Cardiac septum (tissue), 1 donor: ENCODE data around the gene DDA1. TPM values are rescaled to one million over a fixed set of nuclear protein-coding genes. Genes with fewer than 3 reads are reported as not detected.
"Not testable (repeated sequence)": the region's sequence is repeated elsewhere in the genome, so short reads cannot be mapped to it uniquely, and the experiment has no call there.

Source experiments
- DNase-seq: peaks from one replicate; pipeline ENCODE4 v3.0.0-alpha.2; 2020; ENCODE audit warnings: low spot score
- intact Hi-C: fragments of 100-400 bp; cut with DNase I; formaldehyde crosslinking; loops from one replicate; pipeline ENCODE4 v1.14.0; 2022
- total RNA-seq: library from RNA; stranded (reverse); fragmentation: NEBNext Ultra II Directional; extraction: Animal tissue kit (Norgen Biotek cat#: 25700); gene quantifications from one replicate; pipeline ENCODE4 v1.2.1, GENCODE V29; 2021
- donor health status: DM: no; HTN: no; CAD: no.

DDA1 gene
- total RNA-seq, 1 donor from 2014 or later: 38.8 TPM

DNA sequence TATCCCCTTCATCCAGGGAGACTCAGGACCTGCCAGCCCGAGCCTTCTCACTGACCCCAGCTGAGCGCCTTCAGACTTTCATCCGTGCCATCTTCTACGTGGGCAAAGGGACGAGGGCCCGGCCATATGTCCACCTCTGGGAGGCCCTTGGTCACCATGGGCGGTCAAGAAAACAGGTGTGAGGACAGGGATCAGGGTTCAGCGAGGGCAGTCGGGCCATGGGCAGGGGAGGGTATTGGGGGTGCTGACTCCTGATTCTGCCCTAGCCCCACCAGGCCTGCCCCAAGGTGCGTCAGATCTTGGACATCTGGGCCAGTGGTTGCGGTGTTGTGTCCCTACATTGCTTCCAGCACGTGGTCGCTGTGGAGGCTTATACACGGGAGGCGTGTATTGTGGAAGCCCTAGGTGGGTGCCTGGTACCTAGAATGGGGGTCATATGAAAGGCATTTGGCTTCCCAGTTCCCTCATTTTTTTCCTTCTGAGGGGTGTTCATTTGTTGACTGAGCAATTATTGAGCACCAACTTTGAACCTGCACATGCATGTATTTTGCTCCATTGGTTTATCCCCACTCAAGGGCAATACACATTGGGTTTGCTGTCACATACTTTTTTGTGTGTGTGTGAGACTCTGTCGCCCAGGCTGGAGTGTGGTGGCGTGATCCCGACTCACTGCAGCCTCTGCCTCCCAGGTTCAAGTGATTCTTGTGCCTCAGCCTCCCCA is 23.8 kb upstream of the DDA1 start:
- DNase-seq: no peak
- intact Hi-C loops: no loop called here

DNA sequence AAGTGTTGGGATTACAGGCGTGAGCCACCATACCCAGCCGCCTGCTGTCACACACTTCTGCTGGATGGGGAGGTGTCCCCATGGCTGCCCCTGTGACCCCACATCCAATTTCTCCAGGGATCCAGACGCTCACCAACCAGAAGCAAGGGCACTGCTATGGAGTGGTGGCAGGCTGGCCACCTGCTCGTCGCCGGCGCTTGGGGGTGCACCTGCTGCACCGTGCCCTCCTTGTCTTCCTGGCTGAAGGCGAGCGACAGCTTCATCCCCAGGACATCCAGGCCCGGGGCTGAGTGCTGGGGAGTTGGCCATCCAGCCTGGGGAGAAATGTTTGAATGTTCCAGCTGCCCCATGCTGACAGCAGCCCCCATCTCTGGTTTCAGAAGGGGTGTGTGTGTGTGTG is 23.1 kb upstream of the DDA1 start:
- intact Hi-C loops: no loop called here

DNA sequence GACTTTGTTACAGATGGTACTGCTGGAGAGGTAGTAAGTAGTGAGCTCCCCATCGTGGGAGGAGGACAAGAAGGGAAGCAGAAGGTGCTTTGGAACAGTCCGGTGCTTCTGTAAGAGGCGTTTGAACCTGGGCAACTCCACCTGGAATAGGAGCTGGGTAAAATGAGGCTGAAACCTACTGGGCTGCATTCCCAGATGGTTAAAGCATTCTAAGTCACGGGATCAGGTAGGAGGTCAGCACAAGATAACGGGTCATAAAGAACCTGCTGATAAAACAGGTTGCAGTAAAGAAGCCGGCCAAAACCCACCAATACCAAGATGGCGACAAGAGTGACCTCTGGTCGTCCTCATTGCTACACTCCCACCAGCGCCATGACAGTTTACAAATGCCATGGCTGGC is 22.6 kb upstream of the DDA1 start:
- intact Hi-C loops: no loop called here
- no peak for DNase-seq

More for the DNA sequence above, 23.1 kb upstream of the DDA1 start:
- no peak for DNase-seq

DNA sequence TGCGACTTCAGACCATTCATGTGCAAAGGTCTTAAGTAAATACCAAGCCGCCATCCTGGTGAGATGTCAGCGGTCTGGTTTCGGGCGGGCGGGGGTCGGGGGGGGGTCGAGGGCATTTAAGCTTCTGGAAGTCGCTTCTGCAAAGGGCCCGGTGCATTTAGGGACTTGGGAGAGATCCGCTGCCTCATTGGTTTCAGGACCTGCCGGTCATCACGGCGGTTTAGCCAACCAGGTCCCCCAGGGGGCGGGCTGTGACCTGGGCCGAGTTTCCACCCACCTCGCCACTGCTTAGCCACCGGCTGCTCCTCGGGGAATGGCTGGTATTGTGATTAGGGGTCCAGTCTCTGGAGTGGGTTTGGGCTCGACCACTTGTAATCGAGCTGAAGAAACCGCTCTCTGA is 19.9 kb upstream of the DDA1 start:
- intact Hi-C loops: no loop called here
- peak; percentile 88 for DNase-seq

DNA sequence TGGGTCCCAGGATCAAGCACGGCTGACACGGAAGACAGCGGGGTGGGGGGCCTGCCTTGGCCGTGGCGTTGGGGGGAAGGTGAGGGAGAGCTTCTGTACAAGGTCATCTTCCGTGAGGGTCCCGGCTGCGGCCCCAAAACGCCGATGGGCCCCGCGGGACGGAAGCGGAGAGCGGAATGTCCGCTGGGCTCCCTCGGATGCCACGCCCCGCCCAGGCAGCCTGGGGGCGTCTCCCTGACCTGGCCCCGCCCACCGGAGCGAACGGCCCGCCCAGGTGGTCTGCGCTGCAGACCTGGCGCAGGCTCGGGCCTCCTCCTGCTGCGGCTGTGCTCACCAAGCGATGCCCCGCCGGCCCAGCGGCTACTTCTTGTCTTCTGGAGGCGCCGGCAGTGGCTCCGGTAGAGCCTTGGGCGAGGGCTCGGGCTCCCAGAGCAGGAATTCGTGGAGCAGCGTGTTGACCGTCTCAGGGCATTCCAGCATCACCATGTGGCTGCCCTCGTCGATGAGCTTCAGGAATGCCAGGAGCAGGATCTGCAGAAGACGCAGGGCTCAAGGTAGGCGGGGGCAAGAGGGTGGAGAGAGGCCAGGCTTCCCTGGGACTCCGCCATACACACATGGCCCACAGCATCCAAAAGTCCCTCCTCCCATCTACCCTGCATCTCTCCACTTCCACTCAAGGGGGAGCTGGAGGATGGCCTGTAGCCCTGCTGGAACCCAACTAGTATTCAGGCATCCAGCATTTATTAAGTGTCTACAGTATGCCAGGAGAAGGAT is 16.9 kb upstream of the DDA1 start:
- intact Hi-C loops: loop anchor here (1.0 kb wide), 1 partner anchor 94 kb away; no protein-coding TSS in a partner anchor
- DNase-seq: peak; percentile 82

DNA sequence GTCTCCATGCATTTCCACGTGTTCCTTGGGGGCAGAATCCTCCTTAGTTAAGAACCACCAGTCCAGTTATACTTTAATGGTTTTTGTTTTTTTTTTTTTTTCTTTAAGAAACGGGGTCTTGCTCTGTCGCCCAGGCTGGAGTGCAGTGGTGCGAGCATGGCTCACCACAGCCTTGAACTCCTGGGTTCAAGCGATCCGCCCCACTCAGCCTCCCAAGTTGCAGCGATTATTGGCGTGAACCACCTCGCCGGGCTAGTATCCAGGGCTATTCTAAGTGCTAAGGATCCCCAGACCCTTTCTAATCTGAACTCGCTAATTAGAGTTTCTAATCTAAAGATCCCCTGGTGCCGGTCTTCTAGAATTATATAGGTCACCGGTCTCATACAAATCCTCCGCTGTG is 15.8 kb upstream of the DDA1 start:
- intact Hi-C loops: no loop called here
- no peak for DNase-seq

DNA sequence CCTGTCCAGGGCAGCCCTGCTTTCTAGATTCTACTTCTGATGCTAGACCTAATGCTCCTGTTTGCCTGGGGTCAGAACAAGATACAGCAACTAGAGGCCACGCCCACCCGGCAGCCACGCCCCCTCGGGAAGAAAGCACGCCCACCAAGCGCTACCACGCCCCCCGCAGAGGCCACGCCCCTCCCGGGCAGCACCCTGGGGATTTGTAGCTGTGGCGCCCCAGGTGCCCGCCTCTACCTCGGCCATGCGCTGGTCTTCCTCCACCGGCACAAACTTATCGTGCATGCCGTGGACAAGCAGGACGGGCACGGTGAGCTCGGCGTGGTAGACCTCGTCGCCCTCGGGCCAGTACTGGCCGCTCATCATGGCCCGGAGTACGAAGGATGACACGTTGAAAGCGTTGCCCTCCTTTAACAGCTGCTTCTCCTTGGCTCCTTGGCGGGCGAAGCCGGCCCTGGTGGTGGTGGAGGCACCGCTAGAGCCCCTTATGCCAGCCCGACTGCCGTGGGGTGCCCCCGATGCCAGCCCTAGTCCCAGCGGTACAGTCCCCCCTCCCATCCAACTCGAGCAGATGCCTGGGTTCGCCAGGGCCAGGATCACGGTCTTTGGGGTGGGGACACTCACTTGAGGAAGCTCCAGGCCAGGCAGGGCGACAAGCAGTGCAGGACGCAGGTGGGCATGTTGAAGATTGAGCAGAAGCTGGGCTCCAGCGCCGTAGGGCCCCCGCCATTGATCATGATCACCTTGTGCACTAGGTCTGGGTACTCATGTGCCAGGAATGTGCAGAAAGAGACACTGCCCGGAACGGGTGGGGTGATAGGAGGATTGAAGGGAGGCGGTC is 15.1 kb upstream of the DDA1 start:
- no peak for DNase-seq

DNA sequence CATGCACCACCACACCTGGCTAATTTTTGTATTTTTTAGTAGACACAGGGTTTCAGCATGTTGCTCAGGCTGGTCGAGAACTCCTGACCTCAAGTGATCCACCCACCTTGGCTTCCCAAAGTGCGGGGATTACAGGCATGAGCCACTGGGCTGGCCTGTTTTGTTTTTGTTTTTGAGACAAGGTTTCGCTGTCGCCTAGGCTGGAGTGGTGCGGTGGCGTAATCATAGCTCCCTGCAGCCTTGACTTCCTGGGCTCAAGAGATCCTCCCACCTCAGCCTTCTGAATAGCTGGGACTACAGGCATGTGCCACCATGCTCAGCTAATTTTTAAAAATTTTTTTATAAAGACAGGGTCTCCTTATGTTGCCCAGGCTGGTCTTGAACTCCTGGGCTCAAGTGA is 13.8 kb upstream of the DDA1 start:
- intact Hi-C loops, DNase-seq: not testable (repeated sequence)

More for the DNA sequence above, 15.1 kb upstream of the DDA1 start:
- intact Hi-C loops: no loop called here

DNA sequence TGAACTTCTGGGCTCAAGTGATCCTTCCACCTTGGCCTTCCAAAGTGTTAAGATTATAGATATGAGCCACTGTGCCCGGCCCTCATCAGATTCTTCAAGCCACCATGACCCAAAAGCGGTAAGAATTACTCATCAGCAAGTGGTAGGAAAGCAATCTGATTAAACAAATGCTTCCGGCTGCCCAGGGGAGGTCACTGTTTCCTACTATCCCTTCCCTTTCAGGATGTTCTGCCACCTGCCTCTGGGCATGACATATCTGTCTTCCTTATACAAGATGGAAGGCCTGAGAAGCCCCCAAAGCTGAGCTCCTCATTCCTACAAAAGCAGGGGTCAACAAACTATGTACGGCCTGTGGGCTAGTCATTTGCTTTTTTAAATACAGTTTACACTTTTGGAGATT is 13.1 kb upstream of the DDA1 start:
- intact Hi-C loops: no loop called here

DNA sequence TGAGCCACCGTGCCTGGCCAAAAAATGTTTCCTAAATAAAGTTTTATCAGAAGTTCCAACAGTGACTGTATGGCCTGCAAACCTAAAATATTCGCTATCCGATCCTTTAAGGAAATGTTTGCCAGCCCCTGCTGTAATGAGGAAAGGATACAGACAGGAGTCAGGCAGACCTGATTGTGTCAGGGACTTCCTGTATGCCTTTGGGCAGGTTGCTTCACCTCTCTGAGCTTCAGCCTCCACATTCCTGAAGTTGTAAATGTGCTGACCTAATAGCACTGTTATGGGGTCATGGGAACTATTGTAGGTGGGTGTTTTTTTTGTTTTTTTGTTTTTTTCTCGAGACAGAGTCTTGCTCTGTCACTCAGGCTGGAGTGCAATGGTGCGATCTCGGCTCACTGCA is 12.4 kb upstream of the DDA1 start:
- no peak for DNase-seq
- intact Hi-C loops: no loop called here

More for the DNA sequence above, 13.1 kb upstream of the DDA1 start:
- no peak for DNase-seq

DNA sequence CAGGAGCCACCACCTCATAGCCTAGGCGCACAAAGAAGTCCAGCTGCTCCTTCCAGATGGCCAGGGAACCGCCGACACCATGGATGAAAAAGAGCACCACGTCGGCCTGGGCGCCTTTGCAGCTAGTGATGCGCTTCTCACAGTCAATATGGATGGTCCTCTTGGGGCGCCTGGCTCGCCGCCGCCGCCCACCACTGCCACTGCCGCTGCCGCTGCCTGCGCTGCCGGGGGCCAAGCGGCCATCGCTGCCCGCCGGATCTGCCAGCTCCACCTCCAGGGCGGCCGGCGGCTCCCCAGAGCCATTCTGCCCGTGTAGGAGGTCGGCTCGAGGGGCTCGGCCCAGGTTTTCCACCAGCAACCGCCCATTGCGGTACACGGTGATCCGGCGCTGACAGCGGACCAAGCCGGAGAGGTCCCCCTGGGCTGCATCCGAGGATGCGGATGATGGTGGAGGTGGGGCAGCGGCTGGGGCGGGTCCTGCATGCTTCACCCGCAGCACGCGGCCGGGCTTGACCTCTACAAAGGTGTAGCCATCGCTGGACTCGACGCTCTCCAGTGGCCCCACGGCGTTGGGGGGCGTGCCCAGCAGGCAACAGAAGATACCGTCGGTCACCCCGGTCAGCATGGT is 8.3 kb upstream of the DDA1 start:
- intact Hi-C loops: loop anchor here (5.0 kb wide), 1 partner anchor 36 kb away; the partner anchor contains the start of gene GTPBP3
- no peak for DNase-seq

DNA sequence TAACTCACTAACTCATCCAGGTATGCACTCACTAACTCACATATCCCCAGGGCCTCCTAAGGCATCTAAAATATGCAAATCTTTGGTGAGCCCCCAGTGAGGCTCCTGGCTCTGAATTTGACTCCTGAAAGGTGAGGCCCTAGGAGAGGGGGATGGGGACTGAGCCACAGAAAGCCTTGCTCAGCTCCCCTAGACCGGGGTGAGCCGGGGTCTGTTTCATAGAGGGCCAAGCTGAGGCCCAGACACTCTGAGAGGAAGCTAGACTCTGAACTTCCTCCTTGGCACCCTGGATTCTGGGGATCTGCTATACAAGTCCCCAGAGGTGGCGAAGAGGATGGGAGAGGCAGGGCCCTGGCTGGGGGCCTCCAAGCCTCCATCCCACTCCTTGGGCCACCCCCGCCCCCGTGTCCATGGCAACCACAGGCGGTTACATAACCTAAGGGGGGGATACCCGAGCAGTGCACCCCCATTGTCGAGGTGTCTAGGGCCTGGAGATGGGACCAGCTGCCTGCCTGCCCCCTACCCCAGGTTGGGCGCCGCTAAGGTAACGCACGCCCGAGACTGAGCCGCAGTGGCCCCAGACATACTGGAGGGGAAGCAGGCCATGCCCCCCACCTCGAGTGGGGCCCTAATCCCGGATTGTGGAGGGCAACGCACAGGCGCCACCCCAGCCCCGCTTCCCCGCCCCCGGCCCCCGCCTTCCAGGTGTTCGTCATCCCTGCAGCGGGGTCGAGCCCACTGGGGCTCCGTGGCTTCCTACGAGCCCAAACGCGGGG is 6.8 kb upstream of the DDA1 start:
- intact Hi-C loops: loop anchor here (5.0 kb wide), 1 partner anchor 35 kb away; the partner anchor contains the start of gene GTPBP3

DNA sequence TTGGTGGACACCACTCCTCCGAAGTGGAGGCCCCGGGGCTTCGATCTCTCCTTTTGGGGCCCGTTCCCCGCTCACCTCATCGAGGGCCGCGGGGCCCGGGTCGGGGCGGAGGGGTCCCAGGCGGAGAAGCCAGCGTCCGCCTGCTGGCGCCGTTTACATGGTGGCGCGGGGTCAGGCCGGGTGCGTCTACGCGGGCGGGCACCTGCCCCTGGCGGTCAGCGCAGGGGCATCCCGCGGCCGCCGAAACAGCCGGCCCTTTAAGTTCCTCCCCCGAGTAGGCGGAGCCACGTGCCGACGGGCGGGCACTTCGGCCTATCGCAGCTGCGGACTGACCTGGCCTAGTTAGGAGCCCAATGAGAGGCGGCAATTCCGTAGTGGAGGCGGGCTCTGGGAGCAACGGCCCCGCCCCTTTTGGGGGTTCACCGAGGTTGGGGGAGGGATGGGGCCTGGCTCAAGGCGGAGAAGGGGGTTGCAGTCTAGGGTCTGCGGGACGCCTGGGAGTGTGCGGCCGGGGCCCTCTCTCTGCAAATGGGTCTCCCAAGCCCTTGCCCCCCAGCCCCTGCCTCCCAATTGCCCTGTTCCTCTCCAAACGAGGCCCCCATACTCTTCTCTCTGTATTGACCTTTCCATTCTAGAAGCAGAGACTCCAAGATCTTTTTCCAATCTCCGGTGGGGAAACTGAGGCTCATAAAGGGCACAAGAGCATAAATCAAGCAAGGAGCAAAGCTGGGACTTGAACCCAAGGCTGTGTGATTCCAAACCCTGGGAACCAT is 6.0 kb upstream of the DDA1 start, which contains the start of gene ABHD8:
TSS of gene ABHD8 (minus strand) at position 259 of the 773 bp plus-strand sequence. CDS start 1,809 bp downstream, outside the sequence.
- intact Hi-C loops: loop anchor here (5.0 kb wide), 1 partner anchor 34 kb away; the partner anchor contains the start of gene GTPBP3
- DNase-seq: peak; percentile 99

More for the DNA sequence above, 6.8 kb upstream of the DDA1 start:
- no peak for DNase-seq

DNA sequence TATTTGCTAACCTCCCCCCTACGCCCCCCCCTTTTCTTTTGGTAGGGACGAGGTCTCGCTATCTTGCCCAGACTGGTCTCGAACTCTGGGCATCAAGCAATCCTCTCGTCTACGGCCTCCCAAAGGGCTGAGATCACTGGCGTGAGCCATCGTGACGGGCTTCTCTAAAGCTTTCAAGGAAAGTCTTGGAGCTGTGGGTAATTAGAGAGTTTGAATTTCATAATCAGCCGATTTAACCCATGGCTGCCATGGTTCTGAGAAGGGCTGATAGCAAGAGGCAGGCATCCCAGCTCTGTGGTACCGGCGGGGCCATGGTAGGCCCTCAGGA is 5.5 kb upstream of the DDA1 start:
- DNase-seq: no peak
- intact Hi-C loops: loop anchor here (5.0 kb wide), 1 partner anchor 33 kb away; the partner anchor contains the start of gene GTPBP3

DNA sequence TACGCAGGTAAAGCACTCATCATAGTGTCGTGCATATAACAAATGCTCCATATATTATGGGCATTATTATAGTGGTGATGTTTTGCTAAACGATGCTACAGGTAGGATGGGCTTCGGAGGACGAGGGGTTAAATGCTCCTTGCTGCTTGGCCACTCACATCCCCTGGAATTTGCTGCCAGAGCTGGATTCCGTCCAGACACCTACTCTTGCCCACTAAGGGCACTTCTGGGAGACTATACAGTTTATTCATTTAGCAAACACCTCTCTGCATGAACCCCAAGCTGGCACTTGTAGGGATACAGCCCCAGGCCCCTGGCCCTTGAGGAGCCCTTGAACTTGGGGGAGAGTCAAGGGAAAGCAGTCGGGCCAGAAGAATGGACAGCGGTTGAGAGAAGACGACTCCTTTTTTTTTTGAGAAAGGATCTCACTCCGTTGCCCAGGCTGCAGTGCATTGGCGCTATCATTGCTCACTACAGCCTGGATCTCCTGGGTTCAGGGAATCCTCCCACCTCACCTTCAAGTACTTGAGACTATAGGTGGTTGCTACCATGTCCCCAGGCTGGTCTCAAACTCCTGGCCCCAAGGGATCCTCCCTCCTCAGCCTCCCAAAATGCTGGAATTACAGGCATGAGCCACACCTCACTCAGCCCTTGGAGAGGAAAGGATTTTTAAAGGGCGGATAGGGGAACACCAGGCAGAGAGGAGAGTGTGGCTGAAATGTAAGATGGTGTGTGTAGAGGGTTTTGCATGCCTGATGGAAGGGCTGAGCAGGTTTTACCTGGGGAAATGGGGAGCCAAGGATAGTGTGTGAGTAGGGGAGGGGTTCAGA is 4.8 kb upstream of the DDA1 start:
- intact Hi-C loops: loop anchor here (5.0 kb wide), 1 partner anchor 33 kb away; the partner anchor contains the start of gene GTPBP3

DNA sequence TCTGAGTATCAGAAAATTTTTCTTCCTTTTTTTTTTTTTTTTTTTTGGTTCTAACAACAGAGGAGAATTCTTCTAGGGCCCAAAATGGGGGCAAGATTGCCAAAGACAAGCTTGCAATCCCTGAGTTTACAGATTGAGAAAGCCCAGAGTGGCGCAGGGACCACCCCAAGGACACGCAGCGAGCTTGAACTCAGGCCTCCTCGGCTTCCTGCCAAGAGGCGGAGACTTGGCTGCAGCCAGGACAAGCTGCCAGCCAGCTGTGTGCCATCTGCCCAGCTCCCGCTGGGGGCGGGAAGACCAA is 4.2 kb upstream of the DDA1 start:
- DNase-seq: no peak
- intact Hi-C loops: no loop called here

More for the DNA sequence above, 4.8 kb upstream of the DDA1 start:
- no peak for DNase-seq
